GM19025 (cell line): ENCODE measurements around the gene CCR2.
"Not testable (repeated sequence)": the region's sequence is repeated elsewhere in the genome, so short reads cannot be mapped to it uniquely, and the experiment has no call there.

Experiments used
- ATAC-seq: cut with Tn5 transposase; IDR thresholded peaks from one replicate; pipeline ENCODE4 v1.9.1; 2021; ENCODE audit warnings: mild to moderate bottlenecking, low read depth, moderate library complexity; ENCODE audit not compliant: unreplicated experiment

Gene CCR2

GRCh38 chr3:46400000-46400734, 46.3 kb downstream of the CCR2 start:
- ATAC-seq = no peak

- no peak for ATAC-seq
Observed at GRCh38 chr3:46400846-46401245, 46.9 kb downstream of the CCR2 start.

- ATAC-seq = no peak
Observed at GRCh38 chr3:46401579-46401978, 47.7 kb downstream of the CCR2 start.

- ATAC-seq = not testable (repeated sequence)
Observed at GRCh38 chr3:46402902-46403301, 49.0 kb downstream of the CCR2 start.

GRCh38 chr3:46405301-46406019, 51.5 kb downstream of the CCR2 start:
- no peak for ATAC-seq

GRCh38 chr3:46406443-46406787, 52.5 kb downstream of the CCR2 start:
- no peak for ATAC-seq

- no peak for ATAC-seq
Observed at GRCh38 chr3:46406788-46407611, 53.1 kb downstream of the CCR2 start, which contains the start of the genes CCR5AS and CCRL2. CCR5AS (minus strand) TSS chr3:46407066. CCRL2 (plus strand) TSS chr3:46407259; CDS start chr3:46408080, 821 bp downstream.

GRCh38 chr3:46407970-46408369, 54.1 kb downstream of the CCR2 start:
- ATAC-seq = no peak

- no peak for ATAC-seq
Observed at GRCh38 chr3:46408853-46409252, 54.9 kb downstream of the CCR2 start.

- ATAC-seq = no peak
Observed at GRCh38 chr3:46409739-46410489, 56.0 kb downstream of the CCR2 start.
